ENCODE results near the gene AP3D1.

The AP3D1 gene

GRCh38 chr19:2061495-2062388 lies 89.6 kb downstream of the AP3D1 start:
- DNase-seq (ENCODE audit: low read depth, low spot score) = peak; percentile 81

- no peak for DNase-seq (ENCODE audit: low read depth, low spot score)
Measured at GRCh38 chr19:2060884-2061494, 90.4 kb downstream of the AP3D1 start.

DNA sequence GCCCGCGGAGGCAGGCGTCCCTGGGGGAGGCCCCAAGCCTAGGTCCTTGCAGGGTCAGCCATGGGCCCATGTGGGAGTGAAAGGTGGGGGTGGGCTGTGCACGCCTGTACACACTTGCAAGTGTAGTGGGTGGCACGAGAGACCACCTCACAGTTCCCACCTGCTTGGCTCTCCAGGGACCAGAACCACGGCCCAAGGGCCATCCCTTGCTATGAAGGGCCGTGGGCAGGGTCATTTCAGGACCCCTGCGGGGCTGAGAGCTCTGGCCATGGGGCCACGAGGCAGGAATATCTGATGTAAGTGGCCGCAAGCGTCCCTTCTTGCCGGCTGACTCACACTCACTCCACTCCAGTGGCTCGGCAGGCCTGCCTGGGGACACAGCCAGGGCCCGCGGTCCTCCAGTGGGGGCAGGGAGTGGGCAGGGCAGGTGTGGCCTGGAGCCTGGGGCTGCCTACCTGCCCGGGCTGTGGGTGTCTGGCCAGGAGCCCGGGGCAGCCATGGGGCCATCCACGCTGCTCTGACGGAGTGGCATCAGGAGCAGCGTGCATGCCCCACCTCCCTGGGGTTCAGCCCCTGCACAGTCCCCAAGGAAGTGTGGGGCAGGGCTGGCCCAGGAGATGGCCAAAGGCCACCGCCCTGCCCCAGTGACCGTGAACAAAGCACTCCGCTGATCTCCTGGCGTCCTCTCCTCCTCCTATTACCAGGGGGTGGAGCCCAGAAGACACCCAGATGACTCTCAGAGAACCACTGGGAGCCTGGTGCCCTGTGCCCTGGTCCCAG lies 91.8 kb downstream of the AP3D1 start:
- no peak for DNase-seq (ENCODE audit: low read depth, low spot score)

DNA sequence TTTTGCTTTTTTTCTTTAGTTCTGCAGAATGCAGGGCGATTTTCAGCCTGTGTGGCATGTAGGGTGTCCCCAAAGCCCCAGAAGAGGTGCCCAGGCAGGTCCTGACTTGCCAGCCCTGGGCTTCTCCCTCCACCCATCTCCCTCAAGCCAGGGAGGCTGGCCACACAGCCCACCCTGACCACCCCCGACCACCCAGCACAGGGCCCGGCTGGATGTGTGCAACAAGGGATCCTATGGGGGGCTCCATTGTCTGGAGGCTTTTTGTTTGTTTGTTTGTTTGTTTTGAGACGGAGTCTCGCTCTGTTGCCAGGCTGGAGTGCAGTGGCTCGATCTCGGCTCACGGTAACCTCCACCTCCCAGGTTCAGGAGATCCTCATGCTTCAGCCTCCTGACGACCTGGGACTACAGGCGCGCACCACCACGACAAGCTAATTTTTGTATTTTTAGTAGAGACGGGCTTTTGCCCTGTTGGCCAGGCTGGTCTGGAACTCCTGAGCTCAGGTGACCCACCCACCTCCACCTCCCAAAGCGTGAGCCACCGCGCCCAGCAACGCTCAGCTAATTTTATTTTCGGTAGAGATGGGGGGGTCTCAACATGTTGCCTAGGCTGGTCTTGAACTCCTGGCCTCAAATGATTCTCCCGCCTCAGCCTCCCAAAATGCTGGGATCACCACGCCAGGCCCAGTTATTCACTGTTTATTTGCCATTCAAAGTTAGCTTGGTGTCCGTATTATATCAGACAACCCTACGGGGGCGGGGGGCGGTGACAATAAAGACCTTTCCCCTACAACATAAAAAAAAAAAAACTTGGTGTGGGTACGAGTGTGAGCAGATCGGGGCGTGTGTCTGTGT lies 92.6 kb downstream of the AP3D1 start:
- no peak for DNase-seq (ENCODE audit: low read depth, low spot score)

DNA sequence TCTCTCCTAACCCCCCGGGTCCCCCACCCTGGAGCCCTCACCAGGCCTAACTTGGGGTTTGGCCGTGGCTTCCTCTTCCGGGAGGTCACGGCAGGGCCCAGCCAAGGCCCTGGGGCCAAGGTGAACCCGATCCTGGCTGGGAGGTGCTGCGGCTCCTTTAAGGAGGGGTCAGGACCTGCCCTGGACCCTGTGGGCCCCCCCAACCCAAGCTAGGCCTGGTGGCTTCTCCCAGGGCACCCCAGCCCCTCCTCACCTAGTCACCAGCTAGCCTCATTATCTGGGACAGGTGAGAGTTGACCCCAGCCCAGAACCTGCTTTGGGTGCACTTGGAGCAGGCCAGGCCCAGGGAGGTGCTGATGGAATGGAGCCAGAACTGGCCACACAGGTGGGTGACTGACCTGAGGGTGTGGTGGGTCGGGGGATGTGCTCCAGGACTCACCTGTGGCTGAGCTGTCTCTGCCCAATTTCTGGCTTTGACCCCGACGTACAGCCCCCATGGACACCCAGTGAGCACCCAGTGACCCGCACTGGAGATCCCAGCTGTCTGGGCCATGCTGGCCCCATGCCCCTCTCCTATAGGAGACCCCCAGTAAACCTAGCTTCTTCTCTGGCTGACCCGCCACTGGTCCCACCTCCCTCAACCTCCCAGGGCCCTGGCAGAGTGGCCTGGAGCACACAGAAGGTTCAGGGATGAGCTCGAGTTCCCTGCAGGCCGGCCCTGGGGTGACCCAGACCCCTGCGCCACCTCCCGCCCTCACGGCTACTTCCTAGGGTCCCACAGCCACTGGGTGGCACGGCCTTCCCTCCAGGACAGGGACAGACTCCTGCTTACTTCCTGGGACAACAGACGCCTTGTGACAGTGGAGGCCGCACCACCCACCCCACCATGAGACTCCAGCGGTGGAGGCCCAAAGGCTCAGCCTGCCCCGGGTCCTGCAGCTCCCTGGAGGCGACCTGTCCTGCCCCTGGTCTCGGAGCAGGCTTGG lies 93.6 kb downstream of the AP3D1 start:
- no peak for DNase-seq (ENCODE audit: low read depth, low spot score)

- no peak for DNase-seq (ENCODE audit: low read depth, low spot score)
Measured at GRCh38 chr19:2056837-2057192, 94.6 kb downstream of the AP3D1 start.

GRCh38 chr19:2055931-2056836 lies 95.2 kb downstream of the AP3D1 start:
- DNase-seq (ENCODE audit: low read depth, low spot score) = no peak

DNA sequence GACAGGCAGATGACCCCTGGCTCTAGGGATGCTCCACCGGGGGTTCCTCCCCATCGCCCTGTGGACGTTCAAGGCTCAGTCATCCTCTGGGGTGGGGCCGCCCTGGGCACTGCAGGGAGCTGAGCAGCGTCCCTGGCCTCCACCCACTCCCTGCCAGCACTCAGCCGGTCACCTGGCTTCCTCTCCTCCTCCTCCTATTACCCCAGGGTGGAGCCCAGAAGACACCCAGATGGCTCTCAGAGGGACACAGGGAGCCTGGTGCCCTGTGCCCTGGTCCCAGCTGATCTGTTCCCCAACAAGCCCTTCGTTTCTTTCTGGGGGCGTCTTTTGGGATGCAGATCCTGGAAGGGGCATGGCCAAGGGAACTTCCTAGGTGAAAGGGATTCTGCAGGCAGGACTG lies 96.6 kb downstream of the AP3D1 start:
- no peak for DNase-seq (ENCODE audit: low read depth, low spot score)

- no peak for DNase-seq (ENCODE audit: low read depth, low spot score)
Measured at GRCh38 chr19:2053601-2054389, 97.6 kb downstream of the AP3D1 start.

GRCh38 chr19:2051773-2052704 lies 99.3 kb downstream of the AP3D1 start:
- DNase-seq (ENCODE audit: low read depth, low spot score) = no peak

- DNase-seq (ENCODE audit: low read depth, low spot score) = no peak
Measured at GRCh38 chr19:2050991-2051772, 100.2 kb downstream of the AP3D1 start, which contains the start of gene MKNK2. Gene MKNK2 (minus strand): TSS chr19:2051244. CDS start chr19:2050851, 393 bp downstream.

Data from iPS DF 19.7 (cell line).